C1 segment of cervical spinal cord (tissue), 14 donors: ENCODE data around the gene KCNK6.
A peak's percentile ranks its signal among the peaks of the same experiment; 100 is the strongest.
"Not testable (repeated sequence)": the region's sequence is repeated elsewhere in the genome, so short reads cannot be mapped to it uniquely, and the experiment has no call there.

Experiments
- DNase-seq, 14 donors: peaks; one replicate each; lab custom pipeline; 2025; lab: John Stamatoyannopoulos, UW

Gene KCNK6

GRCh38 chr19:38360839-38361631, 41.4 kb downstream of the KCNK6 start:
- no peak for DNase-seq

- DNase-seq = peak in 9 of 14 donors; percentile 5 to 71 (median 34)
These were observed 42.0 kb downstream of the KCNK6 start for GRCh38 chr19:38361633-38362075.

- DNase-seq = peak in 4 of 14 donors; percentile 5 to 60 (median 10)
These were observed 42.7 kb downstream of the KCNK6 start for GRCh38 chr19:38362076-38362945.

- DNase-seq = not testable (repeated sequence)
These were observed 43.5 kb downstream of the KCNK6 start for GRCh38 chr19:38362946-38363688.

GRCh38 chr19:38367041-38367440, 47.4 kb downstream of the KCNK6 start:
- DNase-seq = no peak

- peak in 1 of 14 donors; percentile 66 for DNase-seq
These were observed 49.9 kb downstream of the KCNK6 start for GRCh38 chr19:38369584-38369983.

DNA sequence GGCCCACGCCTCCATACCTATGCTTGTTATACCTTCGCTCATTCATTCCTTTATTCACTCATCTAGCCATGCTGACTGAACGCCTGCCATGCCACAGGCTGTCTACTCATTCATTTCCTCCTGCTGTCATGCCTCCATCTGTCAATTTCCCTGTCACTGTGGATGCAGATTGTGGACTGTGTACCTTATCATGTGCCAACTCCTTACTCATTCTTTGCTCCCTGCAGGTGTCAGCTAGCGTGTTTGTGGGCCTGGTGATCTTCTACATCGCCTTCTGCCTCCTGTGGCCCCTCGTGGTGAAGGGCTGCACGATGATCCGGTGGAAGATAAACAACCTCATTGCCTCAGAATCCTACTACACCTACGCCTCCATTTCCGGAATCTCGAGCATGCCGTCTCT, 50.7 kb downstream of the KCNK6 start:
- DNase-seq = peak in 2 of 14 donors; percentile 13 to 93

GRCh38 chr19:38371081-38371480, 51.4 kb downstream of the KCNK6 start:
- peak in 1 of 14 donors; percentile 10 for DNase-seq

DNA sequence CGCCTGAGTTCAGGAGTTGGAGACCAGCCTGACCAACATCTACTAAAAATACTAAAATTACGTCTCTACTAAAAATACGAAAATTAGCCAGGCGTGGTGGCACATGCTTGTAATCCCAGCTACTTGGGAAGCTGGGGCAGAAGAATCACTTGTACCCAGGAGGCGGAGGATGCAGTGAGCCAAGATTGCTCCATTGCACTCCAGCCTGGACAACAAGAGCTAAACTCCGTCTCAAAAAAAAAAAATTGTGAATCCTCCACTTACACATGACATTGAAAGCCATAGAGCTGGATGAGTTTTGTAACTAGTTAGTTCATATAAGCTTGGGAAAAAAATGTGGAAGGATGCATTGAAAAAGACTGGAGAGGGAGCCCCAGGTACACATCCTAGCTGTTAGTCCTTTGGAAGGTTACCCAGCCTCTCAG, 54.3 kb downstream of the KCNK6 start:
- DNase-seq = no peak

DNA sequence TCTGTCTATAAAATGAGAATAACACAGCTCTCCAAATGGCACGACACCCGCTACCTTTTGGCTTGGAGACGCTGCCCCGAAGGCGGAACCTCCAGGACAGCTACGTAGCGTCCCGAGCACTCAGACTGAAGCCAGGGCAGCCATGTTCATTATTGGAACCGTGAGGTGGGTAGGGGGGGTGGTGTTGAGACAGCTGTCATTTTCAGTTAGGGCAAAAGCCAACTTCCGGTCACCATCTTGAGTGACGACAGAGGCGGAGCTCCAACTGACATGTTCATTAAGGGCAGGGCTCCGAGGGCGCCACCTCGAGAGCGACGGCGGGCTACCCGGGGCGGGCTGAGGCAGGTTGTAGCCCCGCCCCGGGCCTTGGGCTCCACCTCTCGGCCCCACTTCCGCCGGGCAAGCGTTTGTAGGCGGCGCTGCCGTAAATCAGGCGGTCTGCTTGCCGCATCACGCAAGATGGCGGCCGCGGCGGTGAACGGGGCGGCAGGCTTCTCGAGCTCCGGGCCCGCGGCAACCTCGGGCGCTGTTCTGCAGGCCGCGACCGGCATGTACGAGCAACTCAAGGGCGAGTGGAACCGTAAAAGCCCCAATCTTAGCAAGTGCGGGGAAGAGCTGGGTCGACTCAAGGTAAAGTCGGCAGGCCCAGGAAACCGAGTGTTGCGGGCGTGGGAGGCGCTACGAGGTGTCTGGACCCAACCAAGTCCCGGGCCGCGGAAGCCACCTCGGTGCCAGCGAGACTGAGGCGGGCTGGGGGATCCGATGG, 54.9 kb downstream of the KCNK6 start, which contains the start of gene PSMD8:
Gene PSMD8, plus strand, starts transcription at position 240 of the 766 bp plus-strand sequence. Its CDS starts 31 bp downstream, at position 271.
- peak; percentile 84 to 100 (median 98) for DNase-seq

DNA sequence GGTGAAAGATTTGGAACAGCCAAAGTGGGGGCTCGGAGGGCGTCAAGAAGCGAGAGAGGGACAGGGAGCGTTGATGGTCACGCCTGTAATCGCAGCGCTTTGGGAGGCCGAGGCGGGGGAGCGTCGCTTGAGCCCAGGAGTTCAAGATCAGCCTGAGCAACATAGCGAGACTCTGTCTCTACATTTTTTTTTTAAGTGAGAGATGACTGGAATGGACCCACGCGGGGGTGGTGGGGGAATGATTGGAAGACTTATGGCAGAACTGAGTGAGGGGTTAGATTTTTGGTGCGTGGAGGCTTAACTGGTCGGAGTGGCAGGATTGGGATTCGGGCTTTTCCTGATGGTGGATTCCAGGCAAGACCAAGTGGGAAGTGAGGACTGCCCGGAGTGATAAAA, 55.5 kb downstream of the KCNK6 start:
- DNase-seq = no peak

GRCh38 chr19:38375748-38376147, 56.1 kb downstream of the KCNK6 start:
- DNase-seq = no peak

- DNase-seq = no peak
These were observed 56.9 kb downstream of the KCNK6 start for GRCh38 chr19:38376576-38376975.

- no peak for DNase-seq
These were observed 57.4 kb downstream of the KCNK6 start for GRCh38 chr19:38377052-38377451.

DNA sequence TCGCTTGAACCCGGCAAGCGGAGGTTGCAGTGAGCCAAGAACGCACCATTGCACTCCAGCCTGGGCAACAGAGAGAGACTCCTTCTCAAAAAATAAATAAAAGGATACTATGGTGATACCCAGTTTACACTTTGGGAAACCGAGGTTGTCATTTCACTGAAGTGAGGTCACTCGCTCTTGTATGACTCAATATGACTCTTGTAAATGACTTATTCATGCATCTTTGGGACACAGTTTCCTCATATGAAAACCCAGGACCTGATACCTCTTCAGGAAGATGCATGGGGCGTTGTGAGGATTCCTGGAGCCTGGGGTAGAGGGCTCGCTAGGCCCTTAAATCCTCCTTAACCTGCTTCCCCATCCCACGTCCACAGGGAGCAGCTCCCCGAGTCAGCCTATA, 59.2 kb downstream of the KCNK6 start:
- DNase-seq = no peak

GRCh38 chr19:38381138-38381537, 61.5 kb downstream of the KCNK6 start:
- DNase-seq = no peak
